A673 (cell line): ENCODE data around the gene PARVB. TPM values are rescaled to one million over a fixed set of nuclear protein-coding genes. Genes with fewer than 3 reads are reported as not detected.

Experiments used
- BruUV-seq: library from RNA; stranded (reverse); fragments of 400-500 nt; replicated peaks from 2 replicates; lab custom pipeline; 2021; lab: Mats Ljungman, UMichigan
- CTCF ChIA-PET: fragments of 300-600 bp; sonication (Branson Sonifier 250); formaldehyde crosslinking; loops from one replicate; lab custom pipeline; 2022; ENCODE audit warnings: antibody characterized with exemption; lab: Charles Lee
- POLR2A ChIA-PET: fragments of 300-600 bp; sonication (Branson Sonifier 250); formaldehyde crosslinking; loops from one replicate; lab custom pipeline; 2022; ENCODE audit warnings: antibody characterized with exemption; ENCODE audit not compliant: low non-redundant PET; lab: Charles Lee
- DNase-seq: peaks from one replicate; pipeline ENCODE4 v3.0.0-alpha.2; 2015; ENCODE audit warnings: low spot score
- H3K27ac ChIP-seq: fragments of 200-600 bp; sonication (generic); 2 replicates; pipeline ENCODE4 v1.5.1; 2016; ENCODE audit warnings: mixed run types, low read depth, mild to moderate bottlenecking, mixed read lengths, antibody characterized with exemption, low read length; ENCODE audit not compliant: poor library complexity, severe bottlenecking
- H3K27me3 ChIP-seq: fragments of 200-600 bp; sonication (generic); replicated peaks from 2 replicates; pipeline ENCODE4 v1.6.1; 2017; ENCODE audit warnings: mixed run types, low read depth, mild to moderate bottlenecking, mixed read lengths, antibody characterized with exemption, low read length; ENCODE audit not compliant: insufficient read depth, poor library complexity
- H3K36me3 ChIP-seq: fragments of 200-600 bp; sonication (generic); 2 replicates; pipeline ENCODE4 v1.6.1; 2016; ENCODE audit warnings: mixed run types, mild to moderate bottlenecking, mixed read lengths, antibody characterized with exemption, low read length; ENCODE audit not compliant: insufficient read depth, poor library complexity, severe bottlenecking
- H3K4me1 ChIP-seq: fragments of 200-600 bp; sonication (generic); 2 replicates; pipeline ENCODE4 v1.6.1; 2017; ENCODE audit warnings: mixed run types, mild to moderate bottlenecking, mixed read lengths, antibody characterized with exemption, low read length; ENCODE audit not compliant: insufficient read depth, poor library complexity, severe bottlenecking
- H3K4me3 ChIP-seq: fragments of 200-600 bp; sonication (generic); 2 replicates; pipeline ENCODE4 v1.5.1; 2016; ENCODE audit warnings: low read depth, mixed run types, mild to moderate bottlenecking, mixed read lengths, low read length; ENCODE audit not compliant: poor library complexity, severe bottlenecking
- H3K9me3 ChIP-seq: fragments of 200-600 bp; sonication (generic); 2 replicates; pipeline ENCODE4 v1.6.1; 2016; ENCODE audit warnings: mixed run types, low read depth, mild to moderate bottlenecking, mixed read lengths, antibody characterized with exemption, low read length; ENCODE audit not compliant: poor library complexity, severe bottlenecking
- EZH2 ChIP-seq: fragments of 200-600 bp; sonication (generic); IDR thresholded peaks from 2 replicates; pipeline ENCODE4 v1.6.1; 2017; ENCODE audit warnings: borderline replicate concordance, low read depth, mild to moderate bottlenecking, mixed read lengths, antibody characterized with exemption, low read length; ENCODE audit not compliant: poor library complexity, severe bottlenecking
- intact Hi-C: fragments of 100-400 bp; cut with micrococcal nuclease; formaldehyde crosslinking; loops from one replicate; pipeline ENCODE4 v1.10.0; 2022; ENCODE audit not compliant: unreplicated experiment
- total RNA-seq: library from RNA; stranded (reverse); gene quantifications from 2 replicates; pipeline ENCODE4 v1.2.3, GENCODE V29; 2021
- TF ChIP-seq, protein P1 (sequence below): fragments of 300-800, 200-600 bp; sonication (generic); conservative IDR thresholded peaks from 2 replicates; pipeline ENCODE4 v1.5.1; 2017; ENCODE audit warnings: low read depth, mild to moderate bottlenecking, antibody characterized with exemption, low read length, moderate library complexity, mixed read lengths

Gene PARVB
- total RNA-seq, 1 experiment from 2014 or later = 18.3 TPM

DNA sequence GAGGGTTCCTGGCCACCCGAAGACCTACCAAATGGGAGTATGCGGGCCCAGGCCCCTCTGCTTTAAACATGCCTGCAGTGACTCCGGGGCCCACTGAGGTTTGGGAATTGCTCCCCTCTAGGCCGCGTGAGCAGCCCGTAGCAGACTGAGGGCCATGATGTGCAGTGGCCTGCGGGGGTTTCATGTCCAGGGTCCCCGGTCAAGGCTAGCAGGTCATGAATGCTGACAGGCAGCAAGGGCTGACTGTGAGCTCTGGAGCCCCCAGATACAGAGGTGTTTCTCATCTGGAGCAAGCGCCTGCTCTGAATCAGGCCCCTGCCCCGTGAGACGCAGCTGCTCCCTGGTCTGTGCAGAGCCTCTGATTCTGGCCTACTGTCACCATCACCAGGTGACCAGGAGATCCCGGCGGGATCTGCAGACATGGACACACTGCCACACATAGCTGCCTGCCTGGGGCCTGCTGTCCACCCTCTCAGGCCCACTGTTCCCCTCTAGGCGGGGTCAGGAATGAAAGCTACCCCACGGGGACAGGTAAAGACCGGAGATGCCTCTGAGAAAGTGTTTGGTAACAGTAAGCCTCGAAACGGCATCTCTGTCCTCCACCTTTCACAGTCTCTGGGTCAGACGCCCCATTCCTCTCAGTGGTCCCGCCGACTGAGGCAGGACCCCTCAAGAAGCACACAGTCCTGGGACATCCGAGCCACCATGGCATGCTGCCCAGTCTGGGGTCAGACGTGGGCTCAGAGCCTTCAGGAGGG is 73.3 kb downstream of the PARVB start:
- Histone ChIP-seq H3K4me1 (no peaks in the 10 kb centered on the region), H3K27me3 (no peaks in the 10 kb centered on the region), H3K36me3 (no peaks in the 10 kb centered on the region), H3K9me3 (no peaks in the 10 kb centered on the region), H3K4me3 (no peak overlapping the region), H3K27ac (no peak overlapping the region)
- no peak for DNase-seq
- POLR2A ChIA-PET = no interaction called here
- no TSS peak for BruUV-seq
- intact Hi-C loops = no loop called here
- TF ChIP-seq, protein P1, sequence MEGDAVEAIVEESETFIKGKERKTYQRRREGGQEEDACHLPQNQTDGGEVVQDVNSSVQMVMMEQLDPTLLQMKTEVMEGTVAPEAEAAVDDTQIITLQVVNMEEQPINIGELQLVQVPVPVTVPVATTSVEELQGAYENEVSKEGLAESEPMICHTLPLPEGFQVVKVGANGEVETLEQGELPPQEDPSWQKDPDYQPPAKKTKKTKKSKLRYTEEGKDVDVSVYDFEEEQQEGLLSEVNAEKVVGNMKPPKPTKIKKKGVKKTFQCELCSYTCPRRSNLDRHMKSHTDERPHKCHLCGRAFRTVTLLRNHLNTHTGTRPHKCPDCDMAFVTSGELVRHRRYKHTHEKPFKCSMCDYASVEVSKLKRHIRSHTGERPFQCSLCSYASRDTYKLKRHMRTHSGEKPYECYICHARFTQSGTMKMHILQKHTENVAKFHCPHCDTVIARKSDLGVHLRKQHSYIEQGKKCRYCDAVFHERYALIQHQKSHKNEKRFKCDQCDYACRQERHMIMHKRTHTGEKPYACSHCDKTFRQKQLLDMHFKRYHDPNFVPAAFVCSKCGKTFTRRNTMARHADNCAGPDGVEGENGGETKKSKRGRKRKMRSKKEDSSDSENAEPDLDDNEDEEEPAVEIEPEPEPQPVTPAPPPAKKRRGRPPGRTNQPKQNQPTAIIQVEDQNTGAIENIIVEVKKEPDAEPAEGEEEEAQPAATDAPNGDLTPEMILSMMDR = no peak
- no peak for TF ChIP-seq EZH2
- CTCF ChIA-PET = no interaction called here

- POLR2A ChIA-PET = no interaction called here
- H3K27ac ChIP-seq = no peak overlapping the region
- H3K27me3 ChIP-seq = no peaks in the 10 kb centered on the region
- TF ChIP-seq, protein P1 = no peak
- TF ChIP-seq EZH2 = no peak
- BruUV-seq = no TSS peak
- no peak overlapping the region for H3K4me3 ChIP-seq
- H3K4me1 ChIP-seq = no peaks in the 10 kb centered on the region
- intact Hi-C loops = no loop called here
- H3K9me3 ChIP-seq = no peaks in the 10 kb centered on the region
- no peaks in the 10 kb centered on the region for H3K36me3 ChIP-seq
- no peak for DNase-seq
- CTCF ChIA-PET = no interaction called here
Observed at GRCh38 chr22:44098021-44098739, 74.1 kb downstream of the PARVB start.

- Histone ChIP-seq H3K9me3 (no peaks in the 10 kb centered on the region), H3K4me1 (no peaks in the 10 kb centered on the region), H3K27me3 (no peaks in the 10 kb centered on the region), H3K27ac (no peak overlapping the region), H3K36me3 (no peaks in the 10 kb centered on the region), H3K4me3 (no peak overlapping the region)
- CTCF ChIA-PET = interaction anchor here (1.0 kb wide), 1 partner anchor 13 kb away, joined by 3 read pairs; no protein-coding TSS in a partner anchor
- no peak for TF ChIP-seq EZH2
- TF ChIP-seq, protein P1 = no peak
- BruUV-seq = no TSS peak
- intact Hi-C loops = no loop called here
- POLR2A ChIA-PET = no interaction called here
- no peak for DNase-seq
Observed at GRCh38 chr22:44098966-44099530, 74.9 kb downstream of the PARVB start.
